GM21390 (cell line): ENCODE results near the gene EPB41L2.
A peak's percentile ranks its signal among the peaks of the same experiment; 100 is the strongest.

Source experiments
- ATAC-seq: cut with Tn5 transposase; IDR thresholded peaks from one replicate; pipeline ENCODE4 v1.9.1; 2021; ENCODE audit not compliant: unreplicated experiment

Gene EPB41L2

DNA sequence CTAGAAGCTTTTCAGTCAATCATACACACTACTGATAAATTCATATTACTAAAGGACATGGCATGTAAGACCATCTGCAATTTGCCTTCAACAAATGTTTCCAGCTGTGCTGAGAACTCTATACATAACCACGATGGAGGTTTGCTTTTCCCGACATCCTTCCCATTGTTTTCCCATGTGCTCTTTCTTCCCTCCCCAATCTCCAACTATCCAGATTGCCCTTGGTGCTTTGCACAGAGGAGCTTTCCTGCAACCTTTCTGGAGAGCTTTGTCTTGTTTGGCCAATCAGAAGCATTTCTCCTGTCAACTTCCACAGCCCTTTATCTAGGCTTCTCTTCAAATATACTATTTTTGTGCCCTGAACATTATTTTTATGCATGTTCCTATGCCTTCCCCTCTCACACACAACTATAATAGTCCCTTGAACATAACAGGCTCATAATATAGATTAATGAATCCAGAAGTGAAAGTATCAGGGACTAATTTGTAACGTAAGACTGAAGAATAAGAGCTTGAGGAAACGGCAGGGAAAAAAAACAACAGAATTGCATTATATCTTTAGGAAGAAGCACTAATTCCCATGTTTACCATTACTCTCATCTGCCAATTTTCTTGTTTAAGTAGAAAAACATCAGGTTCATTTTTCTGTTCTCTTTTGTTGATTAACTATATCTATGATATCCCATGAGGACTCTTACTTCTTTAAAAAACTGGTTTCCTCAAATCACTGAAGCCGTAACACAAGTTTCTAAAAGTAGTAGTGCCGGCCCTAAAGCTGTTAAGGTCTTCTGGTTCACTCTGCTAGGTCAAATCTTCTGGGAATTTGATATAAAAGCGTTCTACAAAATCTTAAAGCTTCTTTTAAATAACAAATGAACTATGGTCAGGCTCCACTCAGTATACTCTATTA lies 215.8 kb downstream of the EPB41L2 start:
- no peak for ATAC-seq

DNA sequence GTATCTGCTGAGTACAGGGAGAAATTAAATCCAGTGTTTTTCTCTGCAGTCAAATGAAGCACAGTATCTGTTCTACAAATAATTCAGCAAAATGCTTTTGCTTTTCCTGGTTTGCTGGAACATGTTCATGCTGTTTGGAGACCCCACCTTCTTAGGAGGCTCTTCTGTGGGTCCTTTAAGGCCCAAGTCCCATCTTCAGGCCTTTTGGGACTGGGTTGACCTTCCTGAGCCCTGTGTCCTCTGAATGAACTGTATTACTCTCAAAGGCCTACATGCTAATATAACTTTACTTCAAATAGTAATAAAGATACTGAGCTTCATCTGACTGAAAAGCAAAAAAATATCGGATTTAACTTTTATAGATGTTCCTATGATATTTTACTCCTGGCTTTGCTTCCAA lies 216.5 kb downstream of the EPB41L2 start:
- ATAC-seq, result no peak

DNA sequence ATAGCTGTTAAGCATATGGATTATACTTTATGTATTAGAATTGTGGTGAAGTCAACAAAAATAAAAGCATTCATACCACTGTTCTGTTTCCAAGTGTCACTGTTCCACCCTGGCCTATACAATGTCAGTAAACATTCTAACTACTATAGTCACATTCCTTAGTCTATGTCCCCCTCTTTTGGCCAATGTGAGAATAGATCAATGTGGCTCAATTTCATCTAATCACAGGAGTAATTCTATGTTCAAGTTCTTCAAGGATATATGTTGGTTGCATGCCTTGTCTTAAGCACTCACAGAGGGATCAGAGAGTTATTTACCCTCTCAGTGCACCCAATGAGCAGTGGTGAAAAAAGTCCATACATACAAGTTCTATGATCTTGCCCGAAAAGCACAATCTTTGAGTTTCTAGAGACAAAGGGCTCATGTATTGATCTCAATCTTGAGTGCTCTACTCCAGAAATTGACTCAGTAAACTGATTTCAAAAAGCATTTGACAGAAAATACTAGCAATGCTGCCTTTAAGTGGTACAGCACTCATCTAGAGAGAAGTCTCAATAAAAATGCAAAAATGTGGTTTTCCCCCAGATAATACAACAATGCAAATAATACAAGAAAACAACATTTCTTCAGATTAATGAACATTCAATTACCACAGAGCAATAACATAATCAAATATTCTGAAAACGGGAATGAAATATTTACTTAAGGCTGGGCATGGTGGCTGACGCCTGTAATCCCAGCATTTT lies 219.3 kb downstream of the EPB41L2 start:
- ATAC-seq, result peak; percentile 64

DNA sequence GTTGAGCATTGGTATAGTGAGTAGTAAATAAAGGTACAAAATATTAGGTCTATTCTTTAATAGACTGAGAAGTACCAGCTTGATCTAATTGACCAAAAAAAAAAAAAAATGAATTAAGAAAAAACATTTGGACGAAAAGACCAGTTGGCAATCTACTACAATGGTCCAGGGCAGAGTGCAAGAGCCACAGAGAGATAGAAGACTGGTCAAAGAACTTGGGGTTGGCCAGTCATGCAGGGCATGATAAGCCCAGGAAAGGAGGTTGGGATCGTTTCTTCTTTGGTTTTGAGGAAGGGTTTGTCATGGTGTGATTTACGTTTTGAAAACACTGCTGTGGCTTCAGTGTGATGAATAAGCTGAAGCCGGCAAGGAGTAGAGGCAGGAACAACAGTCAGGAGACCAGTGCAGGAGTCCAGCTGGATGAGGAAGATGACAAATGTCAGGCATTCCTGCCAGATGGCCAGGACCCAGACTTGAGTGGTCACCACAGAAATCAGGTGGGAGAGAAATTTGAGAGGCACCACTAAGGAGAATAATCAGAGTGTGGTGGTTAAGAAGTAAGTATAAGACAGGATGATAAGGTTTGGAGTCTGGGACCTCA lies 221.8 kb downstream of the EPB41L2 start:
- ATAC-seq, result no peak

DNA sequence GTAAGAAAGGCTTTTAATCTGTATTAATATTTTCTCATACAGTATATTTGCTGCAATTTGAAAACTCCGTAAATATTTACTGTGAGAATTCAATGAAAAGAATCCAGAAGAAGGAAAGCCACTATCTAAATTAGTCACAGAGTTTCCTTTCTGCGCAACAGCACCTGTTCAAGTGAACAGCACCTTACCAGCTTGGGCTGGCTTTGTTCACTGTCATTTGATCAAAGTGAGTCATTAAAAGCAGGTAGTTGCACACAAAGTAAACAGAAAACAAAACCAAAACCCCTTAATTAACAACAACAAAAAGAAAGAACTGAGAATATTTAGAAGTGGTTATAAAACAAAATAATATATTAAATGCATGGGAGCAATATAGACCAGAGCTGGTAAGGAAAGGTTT lies 223.0 kb downstream of the EPB41L2 start:
- ATAC-seq, result no peak

DNA sequence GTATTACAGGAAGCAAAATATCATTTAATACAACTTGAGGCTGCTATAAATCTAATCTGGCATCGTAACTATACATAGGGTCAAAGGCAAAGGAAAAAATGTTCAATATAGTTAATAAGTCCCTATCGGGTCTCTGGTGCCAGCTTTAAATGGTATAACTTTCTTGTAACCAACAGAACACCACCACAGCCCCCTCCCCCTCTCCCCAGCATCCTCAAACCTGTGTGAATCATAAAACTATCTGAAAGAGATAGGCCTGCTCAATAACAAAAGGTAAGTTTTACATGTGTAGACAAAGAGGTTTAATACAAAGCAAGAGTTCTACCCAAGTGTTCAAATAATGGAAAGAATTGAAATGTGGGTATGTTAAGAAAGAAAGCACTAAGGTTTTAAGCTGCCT lies 223.7 kb downstream of the EPB41L2 start:
- no peak for ATAC-seq

DNA sequence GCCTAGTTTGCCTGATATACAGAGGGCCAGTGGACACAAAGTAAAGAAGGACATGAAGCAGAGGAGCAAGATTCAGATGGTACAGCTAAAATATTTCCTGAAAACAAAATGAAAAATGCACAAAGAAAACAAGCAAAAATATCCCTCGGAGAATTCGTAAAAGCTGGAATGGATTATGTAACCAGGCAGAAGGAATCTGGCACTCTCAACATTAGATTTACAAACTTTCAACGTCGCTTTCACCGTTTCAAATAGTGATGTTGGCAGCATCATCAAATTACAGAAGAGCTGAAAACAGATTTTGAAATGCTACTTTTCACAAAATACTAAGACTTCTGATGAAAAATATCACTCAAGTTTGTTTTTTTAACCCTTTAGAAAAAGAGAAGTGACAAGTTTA lies 224.1 kb downstream of the EPB41L2 start:
- ATAC-seq, result no peak

DNA sequence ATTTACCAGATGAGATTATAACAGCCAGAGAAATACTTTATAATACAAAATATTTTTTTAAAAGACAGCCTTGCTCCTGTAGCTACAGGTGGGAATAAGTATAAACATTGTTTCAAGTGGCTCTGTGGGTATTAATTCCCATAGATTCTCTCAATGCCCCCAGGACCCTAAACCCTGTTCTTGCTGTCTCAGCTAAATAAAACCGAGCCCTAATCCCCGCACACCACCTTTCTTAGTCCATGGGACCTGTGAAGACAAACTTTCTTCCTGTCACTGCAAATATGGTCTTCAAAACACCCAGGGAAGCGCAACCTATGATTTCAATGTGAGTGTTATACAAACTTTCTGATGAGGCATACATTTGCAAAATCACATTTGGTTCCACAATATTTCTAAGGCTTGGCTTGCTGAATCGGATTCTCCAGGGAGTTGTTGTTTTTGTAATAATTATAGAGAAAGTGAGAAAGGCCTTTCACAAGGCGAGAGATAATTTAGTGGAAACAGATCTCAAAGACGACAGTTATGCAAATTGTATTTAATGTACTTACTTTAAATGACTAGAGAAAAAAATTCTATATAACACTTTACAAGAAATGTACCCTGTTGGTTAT lies 224.7 kb downstream of the EPB41L2 start:
- ATAC-seq, result no peak

DNA sequence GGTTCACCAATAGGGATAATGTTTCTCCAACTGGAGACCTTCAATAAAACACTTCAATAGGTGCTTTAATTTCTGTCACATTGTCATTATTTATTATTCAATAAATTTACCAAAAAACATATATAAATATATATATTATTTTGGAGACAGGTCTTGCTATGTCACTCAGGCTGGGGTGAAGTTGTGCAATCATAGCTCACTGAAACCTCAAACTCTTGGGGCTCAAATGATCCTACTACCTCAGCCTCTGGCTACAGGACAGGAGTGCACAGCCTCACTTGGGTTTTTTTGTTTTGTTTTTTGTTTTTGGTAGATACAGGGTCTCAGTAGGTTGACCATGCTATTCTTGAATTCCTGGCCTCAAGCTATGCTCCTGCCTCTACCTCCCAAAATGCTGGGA lies 226.0 kb downstream of the EPB41L2 start:
- no peak for ATAC-seq

DNA sequence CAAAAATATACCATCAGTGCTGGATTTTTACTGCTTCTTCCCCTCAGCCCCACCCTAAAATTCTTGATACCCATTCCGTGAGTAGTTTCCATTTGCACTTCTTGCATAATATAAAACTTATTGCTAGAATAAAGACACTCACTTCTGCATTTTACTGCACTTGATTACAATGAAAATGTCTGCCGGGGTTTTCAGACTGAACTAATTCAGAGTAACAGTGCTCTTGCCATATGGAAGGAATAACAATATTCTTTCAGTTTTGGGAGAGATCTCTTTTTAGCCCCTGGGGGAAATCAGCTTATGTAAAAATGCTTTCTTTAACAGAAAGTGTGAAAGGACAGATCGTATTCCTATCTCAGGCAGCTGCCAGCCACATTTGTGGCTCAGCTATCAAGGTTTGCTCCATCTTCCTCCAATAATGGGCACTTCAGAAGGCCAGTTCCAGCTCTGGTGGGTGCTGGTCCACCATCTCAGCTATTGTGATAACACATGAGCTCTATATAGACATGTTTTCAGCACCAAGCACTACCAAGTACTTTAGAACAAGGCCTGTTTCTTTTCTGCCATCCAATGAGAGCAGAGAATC lies 226.9 kb downstream of the EPB41L2 start:
- no peak for ATAC-seq

DNA sequence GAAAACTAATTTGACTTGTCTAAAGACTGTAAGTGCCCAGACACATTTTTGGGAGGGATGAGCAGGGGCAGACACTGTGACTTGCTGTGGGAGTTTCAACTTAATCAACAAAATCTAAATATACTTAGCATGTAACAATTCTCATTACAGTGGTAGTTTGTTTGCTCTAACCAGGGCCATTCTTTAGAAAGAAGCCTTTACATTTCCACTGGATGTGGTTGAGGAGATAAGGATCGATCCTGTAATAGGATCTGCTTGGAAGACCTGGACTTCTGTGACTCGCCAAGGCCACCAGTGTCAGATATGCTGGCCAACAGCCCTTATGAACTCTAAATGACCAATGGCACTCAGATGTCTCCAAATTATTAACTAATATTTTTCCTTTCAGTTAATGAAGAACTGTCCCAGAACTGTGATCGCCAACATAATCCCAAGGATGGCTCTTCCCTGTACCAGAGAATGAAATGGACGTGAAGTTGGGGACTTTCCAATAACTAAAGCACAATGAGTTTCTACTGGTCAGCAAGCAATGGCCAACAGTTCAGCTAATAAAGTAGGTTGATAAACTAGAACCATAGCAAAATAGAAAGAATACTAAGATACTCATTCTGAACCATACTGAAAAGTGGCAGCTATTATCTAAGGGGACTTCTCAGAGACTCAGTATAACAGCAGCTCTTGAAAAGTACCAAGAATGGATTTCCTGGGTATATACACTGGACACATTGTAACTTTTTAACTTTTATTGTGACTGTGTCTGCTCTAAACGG lies 228.4 kb downstream of the EPB41L2 start:
- ATAC-seq, result no peak

DNA sequence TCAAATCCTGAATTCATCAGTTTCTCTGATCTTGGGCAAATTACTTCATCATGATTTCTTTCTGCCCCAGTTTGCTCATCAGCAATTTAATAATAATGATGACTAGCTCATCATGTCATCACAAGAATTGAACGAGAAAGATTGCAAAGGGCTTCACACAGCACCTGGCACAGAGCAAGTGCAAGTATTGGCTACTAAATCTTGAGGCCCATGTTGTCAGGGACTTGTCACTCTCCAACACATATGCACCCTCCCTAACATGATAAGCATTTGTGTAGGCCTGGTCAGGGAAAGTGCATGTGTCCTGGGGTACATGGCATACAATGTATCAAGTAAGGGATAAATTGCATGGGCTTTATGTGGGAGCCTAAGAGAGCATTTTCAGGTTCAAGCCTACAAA lies 229.5 kb downstream of the EPB41L2 start:
- ATAC-seq, result no peak

DNA sequence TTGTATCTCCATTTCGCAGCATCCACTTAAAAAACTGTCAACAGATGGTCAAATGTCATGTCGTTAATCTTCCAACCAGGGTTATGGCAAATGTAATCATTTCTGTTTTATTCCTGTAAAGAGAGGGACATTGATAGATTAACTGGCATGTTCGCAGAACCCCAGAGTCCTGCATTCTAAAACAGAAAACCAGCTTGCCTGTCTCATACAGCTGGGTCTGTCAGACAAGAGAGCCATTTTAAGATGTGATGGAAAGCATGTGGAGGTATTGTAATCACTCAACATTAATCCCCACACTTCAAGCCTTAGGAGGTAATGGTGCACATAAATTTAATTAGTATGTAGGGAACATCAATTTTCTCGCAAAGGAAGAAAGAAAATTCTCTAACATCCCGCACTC lies 231.4 kb downstream of the EPB41L2 start:
- no peak for ATAC-seq

DNA sequence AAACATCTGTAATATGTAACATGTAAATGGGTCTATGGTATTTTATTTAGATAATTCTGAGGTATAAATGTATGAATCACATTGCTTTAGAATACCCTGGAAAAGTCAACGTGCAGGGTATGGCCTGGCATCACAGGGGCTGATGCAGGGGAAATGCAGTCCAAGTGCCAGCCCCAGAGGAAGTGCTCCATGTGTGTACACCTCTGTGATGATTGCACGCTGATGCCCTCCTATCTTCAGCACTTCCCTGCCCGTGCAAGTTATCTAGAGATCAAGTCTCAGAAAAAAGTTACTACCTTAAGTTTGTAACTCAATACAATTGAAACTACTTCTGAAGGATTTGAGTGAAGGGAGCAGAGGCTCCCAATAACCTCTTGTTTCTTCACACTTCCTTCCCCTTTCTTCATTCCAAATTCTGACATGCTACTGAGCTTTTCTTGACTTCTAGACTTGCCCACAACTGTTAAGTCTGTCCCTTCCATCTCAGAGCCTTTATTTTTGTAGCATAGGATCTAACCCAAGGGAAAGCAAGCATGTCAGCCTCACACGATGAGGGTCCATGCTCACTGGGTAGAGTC lies 233.6 kb downstream of the EPB41L2 start:
- no peak for ATAC-seq

DNA sequence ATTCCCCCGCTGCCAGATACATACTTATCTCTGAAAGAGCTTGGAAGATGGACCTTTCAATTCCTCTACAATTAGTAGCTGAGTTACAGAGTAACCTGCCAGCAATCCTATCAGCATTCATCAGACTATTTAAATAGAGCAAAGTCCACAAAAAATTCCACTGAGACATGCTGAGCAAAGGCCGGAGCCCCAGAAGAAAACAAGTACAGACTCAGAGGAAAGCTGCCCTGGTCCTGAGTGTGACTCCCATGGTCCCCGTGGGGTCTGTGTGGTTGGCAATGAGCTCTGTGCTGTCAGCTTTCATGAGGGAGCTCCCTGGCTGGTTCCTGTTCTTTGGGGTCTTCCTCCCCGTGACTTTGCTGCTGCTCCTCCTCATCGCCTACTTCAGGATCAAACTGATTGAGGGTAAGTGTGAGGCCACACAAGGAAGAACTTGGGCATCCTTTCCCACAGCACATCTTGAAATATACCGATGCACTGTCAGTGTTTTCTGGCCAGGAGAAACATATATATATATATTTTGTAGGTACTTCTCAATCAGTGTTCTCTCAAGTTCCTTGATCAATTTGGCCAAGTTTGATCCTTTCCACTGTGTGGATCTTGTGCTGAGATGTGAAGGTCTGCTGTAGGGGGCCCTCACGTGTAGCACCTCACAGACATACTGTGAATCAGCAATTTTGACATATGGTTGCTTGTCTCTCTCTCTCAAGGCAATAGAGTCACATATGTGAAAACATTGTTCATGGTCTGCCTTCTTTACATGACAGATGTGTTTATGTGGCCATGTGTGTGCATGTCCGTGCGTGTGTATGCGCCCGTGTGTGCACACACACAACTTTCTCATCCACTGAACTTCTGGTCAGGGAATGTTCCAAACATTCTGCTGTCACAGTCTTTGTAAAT lies 235.5 kb downstream of the EPB41L2 start, which contains the start of gene SMLR1:
TSS of gene SMLR1 (plus strand) at position 160 of the 903 bp plus-strand sequence. CDS start at position 168, 8 bp downstream.
- ATAC-seq, result no peak

DNA sequence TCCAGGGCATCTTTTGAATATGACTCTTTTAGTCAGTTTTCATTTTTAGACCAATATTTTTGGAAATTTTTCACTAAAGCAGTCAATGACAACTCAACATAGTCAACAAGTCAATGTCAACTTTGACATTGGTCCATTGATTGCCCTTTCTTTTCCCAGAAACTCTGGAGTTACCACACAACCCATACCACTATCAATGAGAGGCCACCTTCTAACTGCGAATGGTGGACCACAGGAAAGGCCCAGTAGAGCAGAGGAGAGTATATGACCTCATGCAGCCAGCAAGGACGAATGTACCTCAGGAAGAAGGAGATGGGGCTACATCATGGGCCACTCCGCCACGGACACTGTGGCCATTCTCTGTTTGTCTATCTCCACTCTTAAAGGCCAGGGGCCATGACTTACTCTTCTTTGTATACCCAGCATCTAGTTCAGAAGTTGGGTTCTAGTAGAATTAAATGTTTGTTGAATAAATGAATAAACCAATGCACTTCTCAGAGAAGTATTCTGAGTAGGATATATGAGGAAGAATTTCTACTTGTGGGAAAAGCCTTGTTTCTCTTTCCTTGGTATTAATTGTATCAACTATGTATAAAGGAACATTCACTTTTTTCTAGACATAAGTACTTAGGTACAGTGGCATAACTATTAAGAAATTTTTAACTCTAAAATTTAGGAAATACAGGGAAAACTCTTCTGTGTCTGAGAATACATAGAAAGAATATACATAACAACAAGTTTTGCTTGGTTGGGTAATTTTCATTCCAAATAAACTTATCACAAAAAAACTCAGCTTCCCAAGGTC lies 236.4 kb downstream of the EPB41L2 start:
- ATAC-seq, result no peak

DNA sequence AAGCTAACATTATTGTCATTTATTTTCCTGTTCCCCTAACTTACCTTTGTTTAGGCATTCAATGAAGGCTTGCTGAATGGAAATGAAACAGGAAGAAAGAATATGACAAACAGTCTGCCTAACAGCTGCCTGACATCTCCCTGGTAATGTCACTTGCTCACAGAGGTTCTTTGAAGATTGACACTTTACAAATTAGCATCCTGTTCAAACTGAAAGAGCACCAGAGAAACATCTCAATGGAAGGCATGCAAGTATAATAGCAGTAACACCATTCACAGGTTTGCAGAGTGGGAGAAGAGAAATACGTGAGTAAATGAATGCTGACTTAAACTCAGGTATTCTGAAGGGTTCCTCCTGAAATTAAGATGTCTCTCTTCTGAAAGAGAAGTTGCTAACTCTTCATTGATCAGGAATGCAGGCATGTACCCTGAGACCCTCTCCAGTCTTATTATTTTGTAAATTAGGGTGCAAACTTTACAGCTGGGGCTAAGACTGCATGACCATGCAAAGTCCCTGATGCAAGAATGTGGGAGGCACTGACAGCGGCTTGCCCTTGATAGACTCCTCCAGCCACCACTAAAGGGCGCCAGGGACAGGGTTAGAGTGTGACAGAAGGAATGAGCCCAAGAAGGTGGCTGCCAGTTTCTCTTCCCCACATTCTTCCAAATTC lies 237.1 kb downstream of the EPB41L2 start:
- no peak for ATAC-seq
